ENCODE data around the gene TICRR.
A peak's percentile ranks its signal among the peaks of the same experiment; 100 is the strongest.

Gene TICRR

DNA sequence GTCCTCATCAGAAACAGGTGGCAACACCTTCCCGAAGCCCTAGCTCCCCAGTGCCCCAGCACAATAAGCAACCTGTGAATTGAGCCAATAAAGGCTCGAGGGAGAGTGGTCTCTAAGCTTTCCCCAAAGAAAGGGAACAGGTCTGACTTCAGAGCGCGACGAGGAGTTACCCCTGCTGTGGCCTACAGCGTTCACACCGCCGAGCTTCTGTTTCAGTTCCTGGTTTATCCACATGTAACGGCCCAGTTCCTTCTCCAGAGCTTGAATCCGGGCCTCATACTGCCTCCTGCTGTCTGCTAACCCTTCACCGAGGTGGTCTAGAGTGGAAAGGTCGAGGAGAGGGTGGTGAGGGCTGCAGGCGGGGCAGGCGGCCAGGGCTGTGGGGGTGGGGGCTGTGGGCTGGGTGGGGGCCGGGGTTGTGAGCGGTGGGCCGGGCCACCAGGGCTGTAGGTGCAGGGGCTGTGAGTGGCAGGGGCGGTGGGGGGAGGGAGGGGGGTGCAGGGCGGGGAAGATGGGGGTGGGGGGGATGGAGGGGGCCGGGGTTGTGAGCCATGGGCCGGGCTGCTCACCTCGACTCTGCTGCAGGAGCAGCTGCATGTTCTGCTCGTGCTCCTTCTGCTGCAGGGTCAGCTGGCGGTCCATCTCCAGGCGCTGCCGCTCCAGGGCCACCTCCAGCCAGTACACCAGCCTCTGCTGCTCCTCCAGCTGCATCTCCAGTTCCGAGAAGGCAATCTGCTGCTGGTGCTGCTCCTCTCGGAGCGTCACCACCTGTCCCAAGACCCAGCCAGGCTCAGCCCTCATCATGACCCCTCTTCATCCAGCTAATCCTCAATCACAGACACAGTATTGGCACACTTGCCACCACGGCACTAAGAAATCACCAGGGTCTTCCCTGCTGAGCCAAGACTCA lies 53.8 kb downstream of the TICRR start:
- peak; percentile 12 for DNase-seq (ENCODE audit: low spot score)

DNA sequence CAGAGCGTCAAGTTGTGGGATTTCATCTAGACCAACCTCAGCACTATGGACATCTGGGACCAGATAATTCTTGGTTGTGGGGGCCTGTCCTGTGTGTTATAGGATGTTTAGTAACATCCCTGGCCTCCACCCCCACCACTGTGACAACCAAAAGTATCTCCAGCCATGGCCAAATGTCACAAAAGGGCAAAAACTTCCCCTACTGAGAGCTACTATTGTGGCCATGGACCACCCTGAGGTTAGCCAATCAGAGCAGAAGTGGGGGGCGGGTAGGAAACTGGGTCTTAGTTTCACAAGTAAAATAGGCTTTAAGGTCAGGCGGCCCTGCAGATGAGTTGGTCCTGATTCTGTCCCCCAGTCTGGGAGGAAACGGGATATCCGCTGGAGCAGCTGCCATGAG lies 54.6 kb downstream of the TICRR start:
- DNase-seq (ENCODE audit: low spot score), result no peak

DNA sequence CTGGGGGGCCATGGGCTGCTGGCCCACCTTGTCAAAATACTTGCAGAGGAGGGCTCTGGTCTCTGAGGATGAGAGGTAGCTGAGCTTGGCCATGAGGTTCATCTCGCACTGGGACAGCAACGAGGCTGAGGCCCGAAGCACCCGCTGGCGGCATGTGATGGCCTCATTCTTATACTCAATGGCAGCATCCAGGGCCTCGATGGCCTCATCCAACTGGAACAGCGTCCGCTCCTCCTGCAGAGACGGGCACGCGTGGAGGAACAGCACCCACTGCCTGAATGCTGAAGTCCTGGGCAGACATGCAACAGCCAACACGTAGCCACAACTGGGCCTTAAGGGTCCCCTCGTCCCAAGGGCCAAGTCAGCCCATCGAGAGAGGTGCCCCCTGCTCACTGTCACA lies 55.0 kb downstream of the TICRR start:
- DNase-seq (ENCODE audit: low spot score), result no peak

- DNase-seq (ENCODE audit: low spot score), result no peak
Measured at GRCh38 chr15:89630974-89631901, 56.0 kb downstream of the TICRR start.

GRCh38 chr15:89631902-89632264 lies 56.6 kb downstream of the TICRR start:
- no peak for DNase-seq (ENCODE audit: low spot score)

DNA sequence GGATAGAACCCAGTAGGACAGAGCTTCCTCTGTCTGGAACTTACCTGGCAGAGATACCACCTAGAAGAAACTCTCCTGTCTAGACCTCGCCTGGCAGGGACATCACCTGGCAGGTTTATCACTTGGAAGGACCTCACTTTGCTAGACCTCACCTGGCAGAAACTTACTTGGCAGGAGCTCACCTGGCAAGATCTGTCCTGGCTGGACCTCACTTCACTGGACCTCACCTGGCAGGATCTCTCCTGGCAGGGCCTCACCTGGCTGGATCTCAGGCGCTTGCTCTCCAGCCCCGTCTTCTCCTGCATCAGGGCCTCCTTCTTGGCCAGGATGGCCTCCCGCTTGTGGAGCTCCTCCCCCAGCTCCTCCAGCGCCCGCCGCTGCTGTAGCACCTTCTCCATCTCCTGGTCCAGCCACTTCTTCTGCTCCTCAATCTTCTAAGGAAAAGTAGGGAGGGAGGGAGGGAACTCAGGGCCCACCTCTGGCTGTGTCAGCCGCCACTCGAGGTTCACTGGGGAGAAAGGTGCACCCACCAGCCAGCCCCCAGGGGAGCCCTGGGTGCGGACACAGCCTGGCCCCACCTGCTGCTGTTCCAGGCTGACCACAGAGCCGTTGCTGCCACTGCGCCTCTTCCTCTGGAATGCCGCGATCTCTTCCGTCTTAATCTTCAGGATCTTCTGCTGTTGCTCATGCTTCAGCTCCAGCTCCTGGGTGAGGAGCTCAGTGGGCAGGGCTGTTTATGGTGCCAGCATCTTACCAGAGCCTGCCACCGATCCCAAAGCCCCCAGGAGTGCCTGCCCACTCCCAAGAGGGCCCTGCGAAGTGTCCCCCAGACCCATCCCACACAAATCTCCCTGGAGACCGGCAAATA lies 57.5 kb downstream of the TICRR start:
- DNase-seq (ENCODE audit: low spot score), result no peak

DNA sequence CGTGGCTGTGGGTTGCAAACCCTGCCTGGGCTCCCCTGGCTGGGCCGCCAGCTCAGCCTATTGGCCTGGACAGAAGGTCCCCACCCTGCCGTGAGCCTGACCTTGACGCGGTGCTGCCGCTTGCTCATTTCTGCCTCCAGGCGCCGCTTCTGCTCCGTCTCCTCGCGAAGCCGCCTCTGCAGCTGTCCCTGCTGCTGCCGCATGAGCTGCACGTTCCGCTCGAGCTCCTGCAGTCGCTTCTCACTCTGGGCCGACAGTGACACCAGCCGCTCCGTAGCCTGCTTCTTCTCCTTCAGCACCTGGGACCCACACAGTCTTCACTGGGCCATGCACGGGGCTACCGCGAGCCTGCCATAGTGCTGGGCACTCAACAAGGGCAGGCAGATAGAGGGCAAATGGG lies 58.3 kb downstream of the TICRR start:
- DNase-seq (ENCODE audit: low spot score), result no peak

DNA sequence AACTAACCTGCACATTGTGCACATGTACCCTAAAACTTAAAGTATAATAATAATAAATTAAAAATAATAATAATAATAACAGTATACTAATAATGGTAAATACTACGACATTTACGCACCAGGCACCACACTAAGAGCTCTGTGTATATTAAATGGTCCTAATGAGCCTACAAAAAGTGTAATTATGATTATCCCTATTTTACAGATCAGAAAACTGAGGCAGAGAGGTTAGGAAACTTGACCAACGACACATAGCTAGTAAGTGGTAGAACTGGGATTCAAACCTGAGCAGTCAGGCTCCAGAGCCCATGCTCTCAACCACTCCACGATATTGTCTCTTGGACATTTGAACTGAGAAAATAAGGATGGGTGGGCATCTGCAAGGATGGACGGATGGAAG lies 65.0 kb downstream of the TICRR start:
- no peak for DNase-seq (ENCODE audit: low spot score)

GRCh38 chr15:89641053-89641452 lies 65.8 kb downstream of the TICRR start:
- DNase-seq (ENCODE audit: low spot score), result no peak

DNA sequence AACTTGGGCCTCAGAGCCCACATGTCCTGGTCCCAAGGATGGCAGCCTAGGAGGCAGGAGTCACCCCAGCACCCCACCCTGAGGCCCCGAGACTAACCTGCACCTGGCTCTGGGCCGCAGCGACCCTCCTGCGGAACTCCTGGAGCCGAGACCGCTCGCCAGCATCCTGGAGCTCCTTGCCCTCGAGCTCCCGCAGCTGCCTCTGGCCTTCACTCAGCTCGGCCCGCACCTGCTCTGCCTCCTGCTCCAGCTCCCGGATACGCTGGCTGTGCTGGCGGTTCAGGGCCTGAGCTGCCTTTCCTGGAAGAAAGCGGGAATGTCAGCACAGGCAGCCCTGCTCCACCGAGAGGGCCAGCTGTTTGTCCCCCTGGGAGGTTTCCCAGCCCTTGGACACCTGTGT lies 66.8 kb downstream of the TICRR start:
- no peak for DNase-seq (ENCODE audit: low spot score)

- DNase-seq (ENCODE audit: low spot score), result no peak
Measured at GRCh38 chr15:89645680-89646079, 70.4 kb downstream of the TICRR start.

GRCh38 chr15:89646416-89647141 lies 71.3 kb downstream of the TICRR start:
- DNase-seq (ENCODE audit: low spot score), result no peak

DNA sequence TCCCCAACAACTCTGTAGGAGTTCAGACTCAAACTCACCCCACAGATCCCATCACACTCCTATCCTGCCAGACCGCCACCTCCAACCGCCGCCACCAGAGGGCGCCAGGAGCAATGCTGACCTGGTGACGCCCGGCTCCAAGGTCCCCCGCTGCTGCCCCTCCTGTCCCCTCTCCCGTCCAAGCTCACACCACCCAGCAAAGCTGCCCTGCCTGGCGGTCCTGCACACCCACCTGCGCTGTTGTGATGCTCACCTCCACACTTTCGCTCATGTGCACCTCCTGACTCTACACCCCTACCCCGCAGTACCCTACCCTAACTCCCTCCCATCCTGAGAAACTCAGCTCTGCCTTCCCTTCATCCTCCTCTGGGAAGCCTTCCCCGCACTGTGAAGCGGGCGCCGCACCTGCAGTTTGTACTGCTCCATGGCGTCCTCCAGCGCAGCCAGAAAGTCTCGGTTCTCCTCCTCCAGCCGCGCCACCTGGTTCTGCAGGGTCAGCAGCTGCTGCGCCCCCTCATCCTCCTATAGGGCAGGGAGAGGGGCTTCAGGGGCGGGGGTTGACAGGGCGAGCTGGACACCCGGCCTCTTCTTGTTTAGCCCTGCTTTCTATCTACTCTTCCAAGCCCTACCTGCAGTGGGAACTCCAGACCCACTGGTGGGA lies 72.1 kb downstream of the TICRR start:
- peak; percentile 92 for DNase-seq (ENCODE audit: low spot score)

- no peak for DNase-seq (ENCODE audit: low spot score)
Measured at GRCh38 chr15:89648106-89649012, 73.1 kb downstream of the TICRR start.

DNA sequence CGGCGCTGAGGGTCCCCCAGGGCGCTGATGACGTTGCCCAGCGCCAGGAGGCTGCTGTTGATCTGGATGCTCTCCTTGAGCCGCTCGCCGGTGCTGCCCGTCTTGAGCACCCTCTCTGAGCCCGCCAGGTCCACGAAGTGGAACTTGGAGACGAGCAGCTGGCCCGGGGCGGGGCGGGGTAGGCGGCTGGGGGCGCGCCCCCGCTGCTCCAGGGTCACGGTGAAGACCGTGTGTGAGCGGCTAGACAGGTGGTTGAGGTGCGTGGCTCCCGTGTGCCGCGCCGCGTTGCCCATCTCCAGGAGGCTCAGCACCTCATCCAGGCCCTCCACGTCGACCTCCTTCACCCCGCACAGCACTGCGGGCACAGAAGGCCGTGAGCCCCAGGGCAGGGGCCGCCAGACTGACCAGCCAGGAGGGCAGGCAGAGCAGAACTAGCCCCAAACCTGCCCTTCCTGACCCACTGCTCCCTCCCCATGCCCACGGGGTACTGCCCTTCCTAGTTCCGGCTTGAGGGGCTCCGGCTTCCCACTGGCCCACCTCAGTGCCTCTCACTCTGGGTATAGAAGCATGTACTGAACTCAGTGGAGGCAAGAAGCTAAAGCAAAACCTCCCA lies 73.8 kb downstream of the TICRR start:
- DNase-seq (ENCODE audit: low spot score), result no peak

- no peak for DNase-seq (ENCODE audit: low spot score)
Measured at GRCh38 chr15:89649716-89650115, 74.4 kb downstream of the TICRR start.

DNA sequence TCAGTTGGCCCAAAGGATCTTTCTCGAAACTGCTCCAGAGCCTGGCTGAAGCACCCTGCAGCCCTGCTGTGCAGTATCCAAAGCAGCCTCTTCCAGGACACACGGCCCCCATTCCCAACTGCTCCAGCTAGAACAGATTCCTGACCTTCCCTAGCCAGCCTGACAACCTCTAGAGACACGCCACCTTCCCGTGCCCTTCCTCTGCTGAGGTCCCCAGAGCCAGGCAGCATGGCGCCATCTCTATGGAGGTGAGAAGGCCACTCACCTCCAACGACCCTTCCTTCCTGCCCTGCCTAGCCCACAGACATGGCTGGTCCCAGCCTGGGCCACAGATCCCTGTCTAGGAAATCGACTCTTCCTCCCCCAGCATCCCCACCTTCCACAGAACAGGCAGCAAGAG lies 76.9 kb downstream of the TICRR start:
- no peak for DNase-seq (ENCODE audit: low spot score)

DNA sequence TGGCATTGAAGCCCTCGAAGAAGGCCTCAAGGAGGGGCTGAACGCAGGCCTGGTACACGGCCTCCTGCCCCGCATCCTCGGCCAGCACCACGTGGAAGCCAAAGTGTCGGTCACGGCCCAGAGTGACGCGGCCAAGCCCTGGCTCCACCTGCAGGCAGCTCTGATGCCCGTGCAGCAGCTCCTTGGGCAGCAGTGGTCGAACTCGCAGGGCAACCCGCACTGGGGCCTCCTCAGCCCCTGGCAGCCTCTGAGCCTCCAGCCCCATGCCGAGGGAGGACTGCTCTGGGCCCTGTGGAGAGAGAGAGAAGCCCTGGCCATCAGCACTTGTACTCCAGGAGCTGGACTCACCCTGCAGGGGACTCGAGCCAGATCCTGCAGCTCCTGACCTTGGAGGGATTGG lies 77.4 kb downstream of the TICRR start:
- no peak for DNase-seq (ENCODE audit: low spot score)

- DNase-seq (ENCODE audit: low spot score), result no peak
Measured at GRCh38 chr15:89653578-89653977, 78.3 kb downstream of the TICRR start.
